SU-DHL-6 (cell line): ENCODE data around the gene VSIG8.

Experiments
- EZH2phosphoT487 ChIP-seq: fragments of 200-600 bp; sonication (generic), shearing (Covaris generic); conservative IDR thresholded peaks from 2 replicates; pipeline ENCODE4 v1.6.1; 2018; ENCODE audit warnings: mild to moderate bottlenecking, antibody characterized with exemption, low read length, moderate library complexity, mixed read lengths
- TF ChIP-seq, protein P1 (sequence below): fragments of 200-600 bp; sonication (generic); IDR thresholded peaks from one replicate; pipeline ENCODE4 v1.5.1; 2017; ENCODE audit warnings: antibody characterized with exemption, mild to moderate bottlenecking, low read length, moderate library complexity; ENCODE audit not compliant: insufficient read depth, poor library complexity, severe bottlenecking

- TF ChIP-seq, protein P1, sequence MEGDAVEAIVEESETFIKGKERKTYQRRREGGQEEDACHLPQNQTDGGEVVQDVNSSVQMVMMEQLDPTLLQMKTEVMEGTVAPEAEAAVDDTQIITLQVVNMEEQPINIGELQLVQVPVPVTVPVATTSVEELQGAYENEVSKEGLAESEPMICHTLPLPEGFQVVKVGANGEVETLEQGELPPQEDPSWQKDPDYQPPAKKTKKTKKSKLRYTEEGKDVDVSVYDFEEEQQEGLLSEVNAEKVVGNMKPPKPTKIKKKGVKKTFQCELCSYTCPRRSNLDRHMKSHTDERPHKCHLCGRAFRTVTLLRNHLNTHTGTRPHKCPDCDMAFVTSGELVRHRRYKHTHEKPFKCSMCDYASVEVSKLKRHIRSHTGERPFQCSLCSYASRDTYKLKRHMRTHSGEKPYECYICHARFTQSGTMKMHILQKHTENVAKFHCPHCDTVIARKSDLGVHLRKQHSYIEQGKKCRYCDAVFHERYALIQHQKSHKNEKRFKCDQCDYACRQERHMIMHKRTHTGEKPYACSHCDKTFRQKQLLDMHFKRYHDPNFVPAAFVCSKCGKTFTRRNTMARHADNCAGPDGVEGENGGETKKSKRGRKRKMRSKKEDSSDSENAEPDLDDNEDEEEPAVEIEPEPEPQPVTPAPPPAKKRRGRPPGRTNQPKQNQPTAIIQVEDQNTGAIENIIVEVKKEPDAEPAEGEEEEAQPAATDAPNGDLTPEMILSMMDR = no peak
- TF ChIP-seq EZH2phosphoT487 = no peak
These were observed 32.5 kb downstream of the VSIG8 start for GRCh38 chr1:159829822-159830465.
